ENCODE data around the gene ANKEF1.

The ANKEF1 gene

DNA sequence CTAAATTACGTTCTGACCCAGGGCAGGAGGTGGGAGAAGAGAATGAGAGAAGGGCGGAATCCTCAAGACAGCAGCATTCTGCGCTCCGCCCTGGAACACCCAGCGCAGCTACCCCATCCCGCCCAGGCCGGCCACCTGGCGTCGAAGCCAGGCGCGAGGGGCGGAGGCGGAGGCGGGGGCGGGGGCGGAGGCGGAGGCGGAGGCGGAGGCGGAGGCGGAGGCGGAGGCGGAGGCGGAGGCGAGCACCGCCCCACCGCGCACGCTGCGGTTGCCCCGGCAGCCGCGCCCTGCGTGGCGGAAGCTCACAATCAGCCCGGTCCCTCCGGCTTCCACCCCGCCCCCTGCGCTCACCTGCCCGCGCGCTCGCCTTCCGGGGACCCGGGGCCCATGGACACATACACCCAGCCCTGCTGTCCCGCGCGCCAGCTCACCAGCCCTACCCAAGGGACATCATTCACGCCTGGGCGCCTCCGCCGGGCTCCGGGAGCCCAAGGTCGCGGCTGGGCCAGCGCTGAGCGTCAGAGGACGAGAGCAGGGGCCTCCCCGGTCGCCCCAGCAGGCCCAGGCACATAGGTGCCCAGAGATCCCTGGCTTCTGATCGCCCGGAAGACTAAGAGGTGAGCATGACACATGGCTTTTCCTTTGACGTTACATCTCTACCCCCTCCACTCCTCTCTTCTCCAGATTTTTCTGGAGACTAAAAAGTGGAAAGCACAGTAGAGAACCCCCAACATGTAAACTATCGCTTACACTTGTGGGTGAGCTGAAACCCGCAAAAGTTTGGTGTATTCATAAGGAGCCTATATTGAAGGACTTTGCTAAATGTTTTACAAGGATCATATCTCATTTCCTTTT lies at the start of gene ANKEF1:
TSS of gene ANKEF1 (plus strand) at position 271 of the 855 bp plus-strand sequence. CDS start 3,315 bp downstream, outside the sequence.
- peak; percentile 78 for DNase-seq (ENCODE audit: low read depth)
- H3K36me3 ChIP-seq (ENCODE audit: control insufficient read depth, insufficient read depth, low read length, severe bottlenecking): no peaks in the 10 kb centered on the region
- peaks cover 25% of the 10 kb centered on the region for H3K4me1 ChIP-seq (ENCODE audit: control insufficient read depth, insufficient read depth, low read length)
- H3K4me3 ChIP-seq (ENCODE audit: low read length): peak within 1 kb of the TSS; percentile 85
- no peaks in the 10 kb centered on the region for H3K27me3 ChIP-seq (replicated peaks; ENCODE audit: control insufficient read depth, insufficient read depth, low read length)
- peak within 1 kb of the TSS; percentile 83 for H3K9ac ChIP-seq (ENCODE audit: low read length)
- H3K9me3 ChIP-seq (ENCODE audit: control insufficient read depth, low read length): no peaks in the 10 kb centered on the region

DNA sequence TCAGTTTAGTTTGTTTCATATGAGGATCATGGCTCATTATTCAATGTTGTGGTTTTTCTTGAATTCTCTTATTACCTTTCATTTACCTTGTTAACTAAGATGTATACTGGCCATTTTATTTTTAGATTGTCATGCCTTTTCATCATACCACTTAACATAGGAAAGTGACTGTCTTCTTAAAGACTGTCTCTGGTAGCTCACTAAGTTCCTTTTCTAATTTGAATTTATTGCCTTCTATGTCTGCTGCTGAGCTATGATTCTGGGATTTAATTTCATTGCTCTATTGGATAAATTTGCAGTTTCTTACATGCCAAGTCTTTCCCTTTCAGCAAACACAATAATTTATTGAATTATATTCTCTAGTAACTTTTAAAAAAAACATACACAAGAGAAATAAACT lies 49.5 kb upstream of the ANKEF1 start:
- Histone ChIP-seq H3K4me3 (ENCODE audit: low read length) (no peak overlapping the region), H3K27me3 (replicated peaks; ENCODE audit: control insufficient read depth, insufficient read depth, low read length) (no peaks in the 10 kb centered on the region), H3K4me1 (ENCODE audit: control insufficient read depth, insufficient read depth, low read length) (peaks cover 59% of the 10 kb centered on the region), H3K9ac (ENCODE audit: low read length) (peak overlapping the region; percentile 62), H3K36me3 (ENCODE audit: control insufficient read depth, insufficient read depth, low read length, severe bottlenecking) (no peaks in the 10 kb centered on the region), H3K9me3 (ENCODE audit: control insufficient read depth, low read length) (no peaks in the 10 kb centered on the region)
- no peak for DNase-seq (ENCODE audit: low read depth)

DNA sequence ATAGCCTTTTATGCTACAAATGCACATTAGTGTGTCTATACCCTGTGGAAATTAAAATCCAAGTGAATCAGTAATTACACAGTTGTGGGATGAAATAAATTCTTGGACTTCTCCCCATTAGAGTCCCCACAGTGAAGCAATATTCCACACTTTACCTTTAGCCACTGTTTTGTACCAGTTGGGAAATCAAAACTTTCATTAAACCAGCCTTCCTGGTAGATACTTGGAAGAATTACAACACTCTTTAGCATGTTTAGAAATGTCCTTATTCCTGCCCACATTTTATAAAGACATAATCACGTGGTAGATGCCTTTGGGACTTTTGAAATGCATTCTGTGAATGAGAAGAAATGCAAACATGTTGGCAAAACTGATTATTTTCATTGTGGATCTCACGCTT lies 49.0 kb upstream of the ANKEF1 start:
- Histone ChIP-seq H3K4me3 (ENCODE audit: low read length) (peak overlapping the region; percentile 74), H3K9ac (ENCODE audit: low read length) (peak overlapping the region; percentile 62), H3K36me3 (ENCODE audit: control insufficient read depth, insufficient read depth, low read length, severe bottlenecking) (no peaks in the 10 kb centered on the region), H3K9me3 (ENCODE audit: control insufficient read depth, low read length) (no peaks in the 10 kb centered on the region), H3K4me1 (ENCODE audit: control insufficient read depth, insufficient read depth, low read length) (peaks cover 59% of the 10 kb centered on the region), H3K27me3 (replicated peaks; ENCODE audit: control insufficient read depth, insufficient read depth, low read length) (no peaks in the 10 kb centered on the region)
- DNase-seq (ENCODE audit: low read depth): peak; percentile 62

DNA sequence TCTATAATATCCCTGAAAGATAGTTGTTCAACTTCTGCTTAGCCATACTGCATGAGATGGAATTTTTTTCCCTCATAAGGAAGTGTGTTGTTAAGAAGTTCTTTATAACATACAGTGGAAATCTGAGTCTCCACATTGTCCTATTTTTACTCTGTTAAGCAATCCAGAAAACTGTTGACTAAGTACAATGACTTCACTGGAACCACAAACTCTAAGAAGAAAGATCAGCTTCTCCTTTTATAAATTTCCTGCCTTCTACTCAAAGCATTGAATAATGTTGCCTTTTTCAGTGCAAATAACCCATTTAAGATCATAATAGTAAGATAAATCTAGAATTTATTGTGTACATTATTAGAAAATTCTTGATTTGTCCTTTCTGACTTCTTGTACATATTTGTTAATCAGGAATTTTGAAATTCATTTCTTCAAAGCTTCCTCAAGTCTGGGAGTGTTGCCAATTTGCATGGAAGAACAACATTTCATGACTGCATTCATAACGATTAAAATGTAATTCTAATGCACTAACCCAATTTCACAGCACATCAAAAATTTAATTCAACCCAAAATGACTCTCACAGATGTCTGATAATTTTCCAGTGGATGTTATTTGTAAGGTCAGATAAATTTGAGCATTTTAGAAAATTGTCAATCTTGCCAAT lies 45.6 kb upstream of the ANKEF1 start:
- no peaks in the 10 kb centered on the region for H3K27me3 ChIP-seq (replicated peaks; ENCODE audit: control insufficient read depth, insufficient read depth, low read length)
- peaks cover 44% of the 10 kb centered on the region for H3K4me1 ChIP-seq (ENCODE audit: control insufficient read depth, insufficient read depth, low read length)
- H3K36me3 ChIP-seq (ENCODE audit: control insufficient read depth, insufficient read depth, low read length, severe bottlenecking): no peaks in the 10 kb centered on the region
- H3K9me3 ChIP-seq (ENCODE audit: control insufficient read depth, low read length): no peaks in the 10 kb centered on the region
- H3K9ac ChIP-seq (ENCODE audit: low read length): peak overlapping the region; percentile 75
- H3K4me3 ChIP-seq (ENCODE audit: low read length): peak overlapping the region; percentile 69
- peak; percentile 88 for DNase-seq (ENCODE audit: low read depth)

DNA sequence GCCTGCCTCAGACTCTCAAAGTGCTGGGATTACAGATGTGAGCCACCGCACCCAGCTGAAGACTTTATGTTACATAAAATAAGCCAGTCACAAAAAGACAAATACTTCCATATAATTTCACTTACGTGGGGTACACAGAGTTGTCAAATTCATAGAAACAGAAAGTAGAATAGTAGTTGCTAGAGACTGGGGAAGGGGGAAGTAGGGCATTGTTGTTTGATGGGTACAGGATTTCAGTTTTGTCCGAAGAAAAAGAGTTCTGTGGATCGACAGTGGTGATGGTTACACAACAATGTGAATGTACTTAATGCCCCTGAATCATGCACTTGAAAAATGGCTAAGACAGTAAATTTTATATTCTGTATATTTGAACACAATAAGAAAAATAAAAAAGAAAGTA lies 41.6 kb upstream of the ANKEF1 start:
- H3K9ac ChIP-seq (ENCODE audit: low read length): no peak overlapping the region
- no peak for DNase-seq (ENCODE audit: low read depth)
- no peaks in the 10 kb centered on the region for H3K36me3 ChIP-seq (ENCODE audit: control insufficient read depth, insufficient read depth, low read length, severe bottlenecking)
- H3K27me3 ChIP-seq (replicated peaks; ENCODE audit: control insufficient read depth, insufficient read depth, low read length): no peaks in the 10 kb centered on the region
- H3K9me3 ChIP-seq (ENCODE audit: control insufficient read depth, low read length): peaks cover 4% of the 10 kb centered on the region
- H3K4me1 ChIP-seq (ENCODE audit: control insufficient read depth, insufficient read depth, low read length): peaks cover 20% of the 10 kb centered on the region
- H3K4me3 ChIP-seq (ENCODE audit: low read length): no peak overlapping the region

DNA sequence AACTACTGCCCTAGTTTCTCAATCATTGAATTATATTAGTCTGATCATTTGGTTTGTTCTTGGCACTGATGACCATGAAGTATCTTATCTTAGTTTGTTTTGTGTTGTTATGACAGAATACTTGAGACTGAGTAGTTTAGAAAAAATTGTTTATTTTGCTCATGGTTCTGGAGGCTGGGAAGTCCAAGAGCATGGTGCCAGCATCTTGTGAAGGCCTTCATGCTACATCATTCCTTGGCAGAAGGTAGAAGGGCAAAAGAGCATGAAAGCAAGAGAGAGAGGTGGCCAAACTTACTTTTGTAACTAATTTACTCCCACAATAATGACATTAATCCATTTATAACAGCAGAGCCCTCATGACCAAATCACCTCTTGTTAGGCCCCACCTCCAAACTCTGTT lies 40.1 kb upstream of the ANKEF1 start:
- peaks cover 13% of the 10 kb centered on the region for H3K4me1 ChIP-seq (ENCODE audit: control insufficient read depth, insufficient read depth, low read length)
- DNase-seq (ENCODE audit: low read depth): no peak
- H3K4me3 ChIP-seq (ENCODE audit: low read length): no peak overlapping the region
- H3K9me3 ChIP-seq (ENCODE audit: control insufficient read depth, low read length): peaks cover 4% of the 10 kb centered on the region
- no peaks in the 10 kb centered on the region for H3K36me3 ChIP-seq (ENCODE audit: control insufficient read depth, insufficient read depth, low read length, severe bottlenecking)
- H3K9ac ChIP-seq (ENCODE audit: low read length): no peak overlapping the region
- H3K27me3 ChIP-seq (replicated peaks; ENCODE audit: control insufficient read depth, insufficient read depth, low read length): no peaks in the 10 kb centered on the region

DNA sequence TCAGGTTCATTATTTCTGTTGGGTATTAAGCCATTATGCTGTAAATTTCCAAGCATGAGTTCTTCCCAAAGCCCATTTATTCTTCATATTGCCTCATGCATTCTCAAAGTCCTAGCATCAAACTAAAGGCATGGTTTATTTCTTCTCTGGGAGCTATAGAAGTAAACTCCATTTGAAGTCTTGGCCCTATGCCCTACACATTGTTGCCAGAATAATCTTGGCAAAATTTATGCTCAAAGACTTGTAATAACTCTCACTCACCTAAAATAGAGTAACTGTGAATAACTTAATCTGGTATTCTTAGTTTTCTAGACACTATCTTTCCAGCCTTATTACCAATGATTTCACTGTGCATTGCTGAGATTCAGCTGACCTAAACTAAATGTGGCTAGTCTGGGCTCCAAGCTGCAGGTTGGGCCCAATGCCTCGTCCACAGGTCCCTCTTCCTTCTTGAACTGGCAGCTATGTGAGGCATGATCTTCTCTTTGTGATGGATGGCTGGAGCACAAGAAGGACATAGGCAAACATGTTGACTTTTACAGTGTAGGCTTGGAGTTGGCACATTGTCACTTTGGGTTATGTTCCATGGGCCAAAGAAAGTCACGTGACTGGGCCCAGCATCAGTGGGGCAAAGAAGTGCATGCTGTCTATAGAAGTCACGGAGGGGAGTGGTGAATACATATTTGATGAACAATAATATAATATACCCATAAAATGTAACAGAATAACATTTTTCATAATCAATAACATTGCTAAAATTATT lies 39.1 kb upstream of the ANKEF1 start:
- Histone ChIP-seq H3K9ac (ENCODE audit: low read length) (no peak overlapping the region), H3K4me1 (ENCODE audit: control insufficient read depth, insufficient read depth, low read length) (peaks cover 13% of the 10 kb centered on the region), H3K9me3 (ENCODE audit: control insufficient read depth, low read length) (peaks cover 4% of the 10 kb centered on the region), H3K4me3 (ENCODE audit: low read length) (no peak overlapping the region), H3K27me3 (replicated peaks; ENCODE audit: control insufficient read depth, insufficient read depth, low read length) (no peaks in the 10 kb centered on the region), H3K36me3 (ENCODE audit: control insufficient read depth, insufficient read depth, low read length, severe bottlenecking) (no peaks in the 10 kb centered on the region)
- DNase-seq (ENCODE audit: low read depth): no peak

DNA sequence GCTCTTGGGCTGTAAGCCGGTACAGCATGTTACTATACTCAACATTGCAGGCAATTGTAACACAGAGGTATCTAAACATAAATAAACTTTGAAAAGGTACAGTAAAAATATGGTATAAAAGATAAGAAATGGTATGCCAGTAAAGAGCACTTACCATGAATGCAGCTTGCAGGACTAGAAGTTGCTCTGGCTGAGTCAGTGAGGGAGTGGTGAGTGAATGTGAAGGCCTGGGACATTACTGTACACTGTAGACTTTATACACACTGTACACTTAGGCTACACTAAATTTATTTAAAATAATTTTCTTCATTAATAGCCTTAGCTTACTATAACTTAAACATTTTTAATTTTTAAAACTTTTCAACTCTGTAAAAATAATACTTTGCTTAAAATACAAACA lies 37.8 kb upstream of the ANKEF1 start:
- H3K9me3 ChIP-seq (ENCODE audit: control insufficient read depth, low read length): peaks cover 4% of the 10 kb centered on the region
- peaks cover 13% of the 10 kb centered on the region for H3K4me1 ChIP-seq (ENCODE audit: control insufficient read depth, insufficient read depth, low read length)
- no peak overlapping the region for H3K4me3 ChIP-seq (ENCODE audit: low read length)
- H3K36me3 ChIP-seq (ENCODE audit: control insufficient read depth, insufficient read depth, low read length, severe bottlenecking): no peaks in the 10 kb centered on the region
- no peak overlapping the region for H3K9ac ChIP-seq (ENCODE audit: low read length)
- no peaks in the 10 kb centered on the region for H3K27me3 ChIP-seq (replicated peaks; ENCODE audit: control insufficient read depth, insufficient read depth, low read length)
- peak; percentile 36 for DNase-seq (ENCODE audit: low read depth)

DNA sequence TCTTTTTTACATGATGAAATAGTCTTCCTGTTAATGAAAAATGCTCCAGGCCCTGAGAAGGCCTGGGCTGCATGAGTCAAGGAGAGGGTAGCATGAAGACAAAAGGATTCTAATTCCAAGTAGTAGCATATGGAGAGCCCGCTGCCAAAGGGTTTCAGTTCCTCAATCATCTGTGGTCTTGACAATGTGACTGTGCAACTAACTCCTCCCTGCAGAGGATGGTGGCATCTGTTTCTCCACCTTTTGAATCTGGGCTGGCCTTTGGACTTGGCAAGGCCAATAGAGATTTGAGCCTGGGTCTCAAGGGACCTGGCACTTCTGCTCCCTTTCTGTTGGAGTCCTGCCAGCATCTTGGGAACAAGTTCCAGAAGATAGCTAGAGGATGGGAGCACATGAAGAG lies 35.1 kb upstream of the ANKEF1 start:
- H3K27me3 ChIP-seq (replicated peaks; ENCODE audit: control insufficient read depth, insufficient read depth, low read length): no peaks in the 10 kb centered on the region
- no peak overlapping the region for H3K4me3 ChIP-seq (ENCODE audit: low read length)
- peaks cover 2% of the 10 kb centered on the region for H3K9me3 ChIP-seq (ENCODE audit: control insufficient read depth, low read length)
- H3K4me1 ChIP-seq (ENCODE audit: control insufficient read depth, insufficient read depth, low read length): peaks cover 13% of the 10 kb centered on the region
- H3K9ac ChIP-seq (ENCODE audit: low read length): no peak overlapping the region
- DNase-seq (ENCODE audit: low read depth): peak; percentile 37
- H3K36me3 ChIP-seq (ENCODE audit: control insufficient read depth, insufficient read depth, low read length, severe bottlenecking): no peaks in the 10 kb centered on the region

DNA sequence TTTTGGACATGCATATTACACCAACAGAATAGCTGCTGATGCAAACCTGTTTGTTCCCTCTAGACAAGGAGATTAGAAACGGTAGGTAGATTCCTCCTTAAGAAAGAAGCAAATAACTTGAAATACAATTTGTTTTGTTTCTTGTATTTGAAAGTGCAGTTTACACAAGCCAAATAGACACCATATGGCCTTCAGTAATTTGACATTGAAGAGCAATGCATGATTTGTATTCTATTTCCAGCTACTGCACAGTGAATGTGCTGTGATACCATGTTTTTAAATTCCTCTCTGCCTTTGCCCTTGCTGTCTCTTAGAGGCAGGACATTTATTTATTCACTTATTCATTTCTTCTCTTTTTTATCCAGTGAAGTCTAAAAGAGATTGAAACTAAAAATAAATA lies 31.9 kb upstream of the ANKEF1 start:
- peaks cover 3% of the 10 kb centered on the region for H3K36me3 ChIP-seq (ENCODE audit: control insufficient read depth, insufficient read depth, low read length, severe bottlenecking)
- H3K4me1 ChIP-seq (ENCODE audit: control insufficient read depth, insufficient read depth, low read length): peaks cover 26% of the 10 kb centered on the region
- no peak overlapping the region for H3K4me3 ChIP-seq (ENCODE audit: low read length)
- no peak overlapping the region for H3K9ac ChIP-seq (ENCODE audit: low read length)
- DNase-seq (ENCODE audit: low read depth): no peak
- H3K9me3 ChIP-seq (ENCODE audit: control insufficient read depth, low read length): no peaks in the 10 kb centered on the region
- no peaks in the 10 kb centered on the region for H3K27me3 ChIP-seq (replicated peaks; ENCODE audit: control insufficient read depth, insufficient read depth, low read length)

DNA sequence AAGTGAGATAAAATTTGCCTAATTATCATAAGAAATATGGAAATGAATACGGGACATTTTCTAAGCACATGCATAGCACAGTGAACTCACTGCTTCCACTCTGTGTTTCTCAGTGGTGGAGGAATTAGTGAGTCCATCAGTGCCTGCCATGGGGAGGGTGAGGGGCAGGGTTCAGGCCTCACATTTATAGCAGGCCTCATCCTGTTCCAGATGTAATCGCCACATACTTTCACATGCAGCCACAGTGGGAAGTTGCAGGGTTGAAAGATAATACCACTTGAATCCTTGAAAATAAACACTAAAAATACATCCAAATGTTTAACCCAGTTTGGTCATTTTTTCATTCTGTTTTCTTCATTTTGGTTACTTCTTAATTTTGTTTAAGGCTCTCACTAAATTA lies 29.9 kb upstream of the ANKEF1 start:
- peak; percentile 51 for DNase-seq (ENCODE audit: low read depth)
- Histone ChIP-seq H3K4me3 (ENCODE audit: low read length) (no peak overlapping the region), H3K27me3 (replicated peaks; ENCODE audit: control insufficient read depth, insufficient read depth, low read length) (no peaks in the 10 kb centered on the region), H3K4me1 (ENCODE audit: control insufficient read depth, insufficient read depth, low read length) (peaks cover 16% of the 10 kb centered on the region), H3K9me3 (ENCODE audit: control insufficient read depth, low read length) (no peaks in the 10 kb centered on the region), H3K36me3 (ENCODE audit: control insufficient read depth, insufficient read depth, low read length, severe bottlenecking) (peaks cover 3% of the 10 kb centered on the region), H3K9ac (ENCODE audit: low read length) (no peak overlapping the region)

Measured in adipocyte (in vitro differentiated cells).